Kidney capillary endothelial cell (primary cell): ENCODE data around the gene IVD.

ENCODE experiments used
- DNase-seq: peaks from one replicate; pipeline ENCODE4 v3.0.0-alpha.2; 2018; ENCODE audit warnings: low spot score

IVD gene

DNA sequence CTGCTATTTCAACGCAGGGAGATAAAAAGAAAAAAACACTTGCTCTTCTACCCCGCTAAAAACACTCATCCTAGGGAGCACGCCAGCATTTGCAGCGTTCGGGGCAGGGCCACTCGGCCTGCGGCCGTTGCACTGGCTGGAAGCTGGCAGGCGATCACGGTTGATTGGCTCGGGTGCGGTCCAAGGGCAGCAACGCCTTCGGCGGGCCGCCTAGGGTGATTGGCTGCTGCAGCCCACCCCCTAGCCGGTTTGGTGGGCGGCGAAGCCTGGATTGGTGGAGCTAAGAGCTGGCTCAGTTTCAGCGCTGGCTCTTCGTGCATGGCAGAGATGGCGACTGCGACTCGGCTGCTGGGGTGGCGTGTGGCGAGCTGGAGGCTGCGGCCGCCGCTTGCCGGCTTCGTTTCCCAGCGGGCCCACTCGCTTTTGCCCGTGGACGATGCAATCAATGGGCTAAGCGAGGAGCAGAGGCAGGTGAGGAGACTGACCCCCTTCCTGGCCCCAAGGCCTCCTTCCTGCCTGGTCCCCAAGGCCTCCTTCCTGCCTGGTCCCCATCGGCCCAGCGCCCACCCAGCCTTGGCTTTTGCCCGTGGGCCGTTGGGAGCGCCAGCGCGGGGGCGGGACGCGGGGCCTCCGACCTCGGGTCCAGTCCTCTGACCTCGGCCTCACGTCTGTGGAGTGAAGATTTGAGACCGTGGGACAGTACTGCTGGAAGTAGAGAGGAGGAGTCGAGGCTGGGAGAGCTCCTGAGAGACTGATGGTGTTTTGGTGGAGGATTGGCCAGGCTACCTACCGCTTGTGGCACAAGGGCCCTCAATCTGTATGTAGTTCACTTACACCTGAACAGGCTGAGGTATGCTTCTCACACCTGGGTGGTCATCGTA is at the start of gene IVD:
IVD (plus strand) TSS at position 295 of the 881 bp plus-strand sequence; CDS start at position 328, 33 bp downstream.
- DNase-seq = peak; percentile 93

DNA sequence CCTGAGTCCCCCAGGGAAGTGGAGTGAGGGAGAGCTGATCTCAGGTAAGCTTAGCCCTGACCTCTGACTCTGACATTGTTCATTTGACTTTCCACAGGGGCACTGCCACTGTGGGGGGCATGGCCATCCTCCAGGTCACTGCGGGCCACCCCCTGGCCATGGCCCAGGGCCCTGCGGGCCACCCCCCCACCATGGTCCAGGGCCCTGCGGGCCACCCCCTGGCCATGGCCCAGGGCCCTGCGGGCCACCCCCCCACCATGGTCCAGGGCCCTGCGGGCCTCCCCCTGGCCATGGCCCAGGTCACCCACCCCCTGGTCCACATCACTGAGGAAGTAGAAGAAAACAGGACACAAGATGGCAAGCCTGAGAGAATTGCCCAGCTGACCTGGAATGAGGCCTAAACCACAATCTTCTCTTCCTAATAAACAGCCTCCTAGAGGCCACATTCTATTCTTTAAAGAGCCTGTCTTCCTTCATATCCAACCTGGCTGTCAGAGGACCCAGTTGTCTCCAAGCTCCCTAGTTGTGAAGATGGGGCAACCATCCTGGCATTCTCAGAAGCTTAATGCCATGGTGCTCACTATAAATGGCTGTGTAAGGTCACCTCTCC is 49.5 kb upstream of the IVD start:
- DNase-seq = no peak

DNA sequence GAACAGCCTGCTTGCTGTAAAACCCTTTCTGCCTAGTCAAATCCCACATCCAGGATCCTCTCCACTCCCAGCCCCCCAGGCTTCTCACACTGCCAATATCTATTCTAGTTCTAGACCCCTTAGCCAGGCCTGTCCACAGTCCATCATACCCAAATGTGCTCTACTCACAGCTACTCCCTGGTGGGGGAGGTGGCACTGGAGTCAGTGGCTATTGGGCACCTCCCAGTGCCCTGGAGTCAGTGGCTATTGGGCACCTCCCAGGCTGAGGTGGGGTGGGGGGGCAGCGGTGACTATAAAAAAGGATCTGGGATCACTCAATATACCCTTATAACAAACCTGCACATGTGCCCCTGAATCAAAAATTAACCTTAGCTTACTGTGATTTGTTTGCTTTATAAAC is 48.3 kb upstream of the IVD start:
- DNase-seq = no peak

DNA sequence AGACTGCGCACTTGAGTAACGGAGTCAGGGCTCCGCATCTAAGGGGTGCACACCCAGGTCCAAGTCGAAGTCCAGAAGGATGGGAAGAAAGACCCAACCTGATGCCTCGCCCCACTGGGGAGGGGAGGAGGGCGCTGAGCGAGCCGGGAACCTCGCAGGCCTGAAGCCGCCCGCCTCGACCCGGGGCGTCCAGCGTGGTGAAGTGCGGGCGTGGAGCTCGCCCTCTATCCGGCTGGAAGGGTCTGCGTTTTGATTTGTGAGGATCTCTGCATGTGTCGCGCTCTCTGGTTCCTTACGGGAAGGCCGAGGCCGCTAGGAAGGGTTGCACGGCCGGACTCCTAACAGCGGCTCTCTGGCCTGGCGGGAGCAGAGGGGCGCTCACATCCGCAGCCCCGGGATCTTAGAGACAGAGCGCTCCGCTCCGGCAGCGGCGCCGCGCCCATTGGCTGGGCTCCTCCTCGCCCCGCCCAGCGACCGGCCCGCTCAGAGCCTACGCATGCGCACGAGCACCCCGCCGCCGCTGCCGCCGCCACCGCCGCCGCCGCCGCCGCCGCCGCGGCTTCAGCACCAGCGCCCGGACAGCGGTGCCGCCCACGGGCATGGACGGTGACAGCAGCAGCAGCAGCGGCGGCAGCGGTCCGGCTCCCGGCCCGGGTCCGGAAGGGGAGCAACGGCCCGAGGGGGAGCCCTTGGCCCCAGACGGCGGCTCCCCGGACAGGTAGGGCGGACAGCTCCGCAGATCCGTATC is 47.7 kb upstream of the IVD start, which contains the start of gene DISP2:
DISP2 (plus strand) TSS at position 497 of the 748 bp plus-strand sequence; CDS start at position 600, 103 bp downstream.
- peak; percentile 83 for DNase-seq

DNA sequence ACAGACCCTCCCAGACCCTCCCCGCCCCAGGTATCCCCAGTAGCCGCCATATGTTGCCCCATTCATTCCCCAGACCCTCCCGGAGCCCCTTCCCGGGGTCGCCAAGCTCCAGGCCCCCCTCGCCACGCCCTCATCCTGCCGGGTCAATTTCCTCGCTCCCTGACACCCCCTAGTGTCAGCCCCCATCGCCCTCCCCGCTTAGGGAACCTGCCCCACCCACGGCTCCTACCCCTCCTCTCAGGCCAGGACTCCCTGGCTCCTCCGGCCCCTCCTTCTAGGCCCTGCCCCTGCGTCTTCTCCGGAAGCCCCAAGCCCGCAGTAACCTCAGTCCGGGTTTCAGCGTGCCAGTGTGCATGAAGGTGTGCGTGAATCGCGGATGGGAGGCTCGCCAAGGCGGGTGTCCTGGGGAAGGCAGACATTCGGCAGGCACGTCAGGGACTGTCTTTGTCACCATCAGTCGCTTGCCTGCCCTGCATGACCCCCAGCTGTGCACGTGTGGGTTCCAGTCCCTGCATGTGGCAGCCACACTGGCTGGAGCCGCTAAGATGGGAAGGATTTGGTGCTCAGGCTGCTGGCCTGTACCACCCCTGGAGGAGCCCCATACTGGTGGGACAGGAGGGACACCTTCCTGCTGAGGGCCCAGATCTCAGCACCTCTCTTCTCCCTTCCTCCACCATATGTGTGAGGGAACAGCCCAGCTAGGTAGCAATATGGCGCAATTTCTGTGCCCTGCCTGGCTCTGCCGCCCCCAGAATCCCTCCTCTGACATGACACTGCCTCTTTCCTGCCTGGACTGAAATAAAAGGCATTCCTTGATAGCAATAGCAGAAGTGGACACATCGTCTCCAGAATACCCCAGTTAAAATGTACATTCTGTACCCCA is 46.9 kb upstream of the IVD start:
- no peak for DNase-seq

DNA sequence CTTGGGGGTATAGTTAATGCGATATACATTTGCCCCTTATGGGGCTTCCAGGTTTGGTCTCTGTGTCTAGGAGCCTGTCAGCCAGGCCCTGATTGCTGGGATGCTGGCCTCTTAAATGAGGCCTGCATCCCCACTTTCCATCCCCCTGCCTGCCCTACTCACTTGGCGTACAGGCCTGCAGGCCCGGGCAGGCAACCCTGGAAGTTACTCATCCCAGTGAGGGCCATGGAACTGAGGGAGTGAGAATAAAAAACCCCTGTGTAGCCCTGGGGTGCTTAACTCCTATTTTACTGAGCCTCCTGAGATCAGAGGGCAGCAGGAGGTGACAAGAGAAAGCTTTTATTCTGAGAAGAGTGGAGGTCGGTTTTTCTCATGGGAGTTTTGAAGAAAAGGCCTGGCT is 45.6 kb upstream of the IVD start:
- no peak for DNase-seq

DNA sequence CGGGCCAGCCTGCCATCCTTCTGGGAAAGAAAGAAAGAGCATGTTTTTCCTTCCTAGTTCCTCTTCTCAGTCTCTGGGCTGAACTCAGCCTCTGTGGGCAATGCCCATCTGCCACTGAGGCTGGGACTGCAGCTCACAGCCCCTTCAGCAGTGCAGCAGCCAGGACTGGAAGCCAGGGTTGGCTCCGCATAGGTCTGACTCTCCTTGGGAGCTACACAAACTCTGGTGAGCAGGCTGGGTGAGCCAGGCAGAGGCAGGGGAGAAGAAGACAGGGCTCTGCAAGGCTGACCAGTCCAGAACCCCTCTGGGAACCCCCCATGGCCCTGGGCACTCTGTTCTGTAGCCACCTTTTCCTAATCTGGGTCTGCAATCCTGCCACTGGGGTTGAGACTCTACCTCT is 44.0 kb upstream of the IVD start:
- DNase-seq = no peak

DNA sequence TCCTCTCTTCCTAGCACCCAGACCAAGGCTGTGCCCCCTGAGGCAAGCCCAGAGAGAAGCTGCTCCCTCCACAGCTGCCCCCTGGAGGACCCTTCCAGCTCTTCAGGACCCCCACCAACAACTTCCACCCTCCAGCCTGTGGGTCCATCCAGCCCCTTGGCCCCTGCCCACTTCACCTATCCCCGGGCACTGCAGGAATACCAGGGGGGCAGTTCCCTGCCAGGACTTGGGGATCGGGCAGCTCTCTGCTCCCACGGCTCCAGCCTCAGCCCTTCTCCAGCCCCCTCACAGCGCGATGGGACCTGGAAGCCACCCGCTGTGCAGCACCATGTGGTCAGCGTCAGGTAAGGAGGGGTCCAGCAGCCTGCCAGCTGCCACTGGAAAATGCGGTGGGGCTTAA is 42.0 kb upstream of the IVD start:
- DNase-seq = no peak

DNA sequence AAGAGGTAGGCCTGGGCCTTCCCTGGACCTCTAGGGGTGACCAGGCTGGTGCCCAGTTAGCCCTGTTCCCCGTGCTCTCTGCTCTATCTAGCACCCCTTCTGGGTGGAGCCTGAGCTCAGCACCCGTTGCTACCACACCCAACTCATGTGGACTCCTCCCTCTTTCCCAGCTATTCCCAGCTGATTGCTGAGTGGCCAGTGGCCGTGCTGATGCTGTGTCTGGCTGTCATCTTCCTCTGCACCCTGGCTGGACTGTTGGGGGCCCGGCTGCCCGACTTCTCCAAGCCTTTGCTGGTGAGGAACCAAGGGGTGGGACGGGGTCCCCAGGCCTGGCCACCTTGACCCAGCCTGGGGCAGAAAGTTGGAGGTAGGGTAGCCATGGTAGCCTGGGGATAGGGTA is 41.3 kb upstream of the IVD start:
- no peak for DNase-seq

DNA sequence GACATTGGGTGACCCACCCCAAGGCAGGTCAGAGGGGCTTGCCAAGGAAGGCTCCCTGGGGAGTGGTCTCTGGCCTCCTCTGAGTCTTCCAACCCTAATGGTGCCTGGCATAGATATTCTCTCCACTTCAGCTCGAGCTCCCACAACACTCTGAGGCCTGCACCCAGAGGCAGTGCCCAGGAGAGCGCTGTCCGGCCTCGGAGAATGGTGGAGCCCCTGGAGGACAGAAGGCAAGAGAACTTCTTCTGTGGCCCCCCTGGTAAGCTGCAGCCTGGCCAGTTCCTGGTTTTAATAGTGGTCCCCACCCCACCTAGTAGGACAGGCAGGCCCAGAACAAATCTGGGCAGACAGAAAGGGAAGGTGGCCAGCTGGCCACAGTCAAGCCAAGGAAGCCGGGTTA is 40.6 kb upstream of the IVD start:
- DNase-seq = no peak

DNA sequence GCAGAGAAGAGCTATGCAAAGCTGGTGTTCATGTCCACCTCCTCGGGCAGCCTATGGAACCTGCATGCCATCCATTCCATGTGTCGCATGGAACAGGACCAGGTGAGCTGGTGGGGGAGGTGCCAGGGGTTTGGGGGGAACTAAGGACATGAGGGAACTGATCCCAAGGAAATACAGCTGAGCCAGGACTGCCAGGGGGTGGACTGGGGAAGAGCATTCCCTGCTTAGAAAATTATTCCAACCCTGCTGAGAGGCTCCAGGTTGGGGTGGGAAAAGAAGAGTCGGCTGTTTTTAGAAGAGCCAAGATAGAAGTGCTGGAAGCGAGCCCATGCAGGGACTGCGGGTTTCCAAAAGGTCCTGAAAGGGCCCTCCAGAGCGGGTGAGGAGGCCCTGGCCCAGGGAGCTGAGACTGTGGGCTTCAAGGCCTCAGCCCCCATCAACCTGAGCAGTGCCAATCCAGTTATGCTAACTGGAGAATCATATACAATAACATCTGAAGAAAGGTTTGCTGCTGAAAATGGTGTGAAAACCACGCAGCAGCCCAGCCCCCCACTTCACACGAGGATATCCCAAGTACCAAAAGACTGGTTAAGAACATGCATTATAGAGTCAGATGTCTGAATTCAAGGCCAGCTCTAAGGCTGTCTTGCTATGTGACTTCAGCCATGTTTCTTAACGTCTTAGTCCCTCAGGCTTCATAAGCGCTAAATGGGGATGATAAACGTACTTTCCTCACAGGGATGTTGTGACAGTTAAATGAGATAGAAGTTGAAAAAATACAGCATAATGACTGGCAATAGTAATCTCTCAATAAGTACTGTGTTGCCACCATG is 39.8 kb upstream of the IVD start:
- DNase-seq = no peak

DNA sequence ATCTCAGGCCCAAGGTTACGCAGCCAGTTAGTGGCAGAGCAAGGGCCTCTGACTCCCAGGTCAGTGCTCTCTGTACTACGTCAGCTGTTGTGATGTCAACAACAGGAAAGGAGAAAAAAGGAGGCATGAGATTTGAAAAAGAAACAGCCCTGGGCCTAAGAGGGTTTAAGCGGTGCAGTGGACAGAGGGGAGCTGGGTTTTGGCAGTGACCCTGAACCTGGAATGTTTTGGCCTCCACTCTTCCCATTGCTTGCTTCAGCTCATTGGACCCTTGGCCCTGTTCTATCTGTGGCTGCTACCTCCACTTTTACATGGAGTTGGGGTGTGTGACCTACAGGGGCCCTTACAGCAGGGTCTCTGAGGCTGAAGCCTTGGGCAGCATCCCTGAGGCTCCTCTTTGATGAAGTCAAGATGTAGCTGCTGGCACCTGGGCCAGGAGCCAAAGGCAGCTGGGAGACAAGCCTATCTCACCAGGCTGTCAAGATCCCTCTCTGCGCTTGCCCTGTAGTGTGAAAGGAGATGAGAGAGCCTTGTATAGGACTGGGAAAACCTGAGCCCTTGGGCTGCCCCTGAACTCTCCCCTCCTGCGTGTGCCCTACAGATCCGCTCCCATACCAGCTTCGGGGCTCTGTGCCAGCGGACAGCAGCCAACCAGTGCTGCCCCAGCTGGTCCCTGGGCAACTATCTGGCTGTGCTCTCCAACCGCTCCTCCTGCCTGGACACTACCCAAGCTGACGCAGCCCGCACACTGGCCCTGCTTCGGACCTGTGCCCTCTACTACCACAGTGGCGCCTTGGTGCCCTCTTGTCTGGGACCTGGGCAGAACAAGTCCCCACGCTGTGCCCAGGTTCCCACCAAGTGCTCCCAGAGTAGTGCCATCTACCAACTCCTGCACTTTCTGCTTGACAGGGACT is 38.9 kb upstream of the IVD start:
- DNase-seq = no peak

DNA sequence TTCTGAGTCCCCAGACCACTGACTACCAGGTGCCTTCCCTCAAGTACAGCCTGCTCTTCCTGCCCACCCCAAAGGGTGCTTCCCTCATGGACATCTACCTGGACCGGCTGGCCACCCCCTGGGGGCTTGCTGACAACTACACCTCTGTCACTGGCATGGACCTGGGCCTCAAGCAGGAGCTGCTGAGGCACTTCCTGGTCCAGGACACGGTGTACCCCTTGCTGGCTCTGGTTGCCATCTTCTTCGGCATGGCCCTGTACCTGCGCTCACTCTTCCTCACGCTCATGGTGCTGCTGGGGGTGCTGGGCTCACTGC is 38.3 kb upstream of the IVD start:
- DNase-seq = no peak

DNA sequence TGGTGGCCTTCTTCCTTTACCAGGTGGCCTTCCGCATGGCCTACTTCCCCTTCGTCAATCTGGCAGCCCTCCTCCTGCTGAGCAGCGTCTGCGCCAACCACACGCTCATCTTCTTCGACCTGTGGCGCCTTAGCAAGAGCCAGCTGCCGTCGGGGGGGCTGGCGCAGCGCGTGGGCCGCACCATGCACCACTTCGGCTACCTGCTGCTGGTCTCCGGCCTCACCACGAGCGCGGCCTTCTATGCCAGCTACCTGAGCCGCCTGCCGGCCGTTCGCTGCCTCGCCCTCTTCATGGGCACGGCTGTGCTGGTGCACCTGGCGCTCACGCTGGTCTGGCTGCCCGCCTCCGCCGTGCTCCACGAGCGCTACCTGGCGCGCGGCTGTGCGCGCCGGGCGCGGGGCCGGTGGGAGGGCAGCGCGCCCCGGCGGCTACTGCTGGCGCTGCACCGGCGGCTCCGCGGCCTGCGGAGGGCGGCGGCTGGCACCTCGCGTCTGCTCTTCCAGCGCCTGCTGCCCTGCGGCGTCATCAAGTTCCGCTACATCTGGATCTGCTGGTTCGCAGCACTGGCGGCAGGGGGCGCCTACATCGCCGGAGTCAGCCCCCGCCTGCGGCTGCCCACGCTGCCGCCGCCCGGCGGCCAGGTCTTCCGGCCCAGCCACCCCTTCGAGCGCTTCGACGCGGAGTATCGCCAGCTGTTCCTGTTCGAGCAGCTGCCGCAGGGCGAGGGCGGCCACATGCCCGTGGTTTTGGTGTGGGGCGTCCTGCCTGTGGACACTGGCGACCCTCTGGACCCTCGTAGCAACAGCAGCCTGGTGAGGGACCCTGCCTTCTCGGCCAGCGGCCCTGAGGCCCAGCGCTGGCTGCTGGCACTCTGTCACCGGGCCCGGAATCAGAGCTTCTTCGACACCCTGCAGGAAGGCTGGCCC is 37.6 kb upstream of the IVD start:
- peak; percentile 91 for DNase-seq

DNA sequence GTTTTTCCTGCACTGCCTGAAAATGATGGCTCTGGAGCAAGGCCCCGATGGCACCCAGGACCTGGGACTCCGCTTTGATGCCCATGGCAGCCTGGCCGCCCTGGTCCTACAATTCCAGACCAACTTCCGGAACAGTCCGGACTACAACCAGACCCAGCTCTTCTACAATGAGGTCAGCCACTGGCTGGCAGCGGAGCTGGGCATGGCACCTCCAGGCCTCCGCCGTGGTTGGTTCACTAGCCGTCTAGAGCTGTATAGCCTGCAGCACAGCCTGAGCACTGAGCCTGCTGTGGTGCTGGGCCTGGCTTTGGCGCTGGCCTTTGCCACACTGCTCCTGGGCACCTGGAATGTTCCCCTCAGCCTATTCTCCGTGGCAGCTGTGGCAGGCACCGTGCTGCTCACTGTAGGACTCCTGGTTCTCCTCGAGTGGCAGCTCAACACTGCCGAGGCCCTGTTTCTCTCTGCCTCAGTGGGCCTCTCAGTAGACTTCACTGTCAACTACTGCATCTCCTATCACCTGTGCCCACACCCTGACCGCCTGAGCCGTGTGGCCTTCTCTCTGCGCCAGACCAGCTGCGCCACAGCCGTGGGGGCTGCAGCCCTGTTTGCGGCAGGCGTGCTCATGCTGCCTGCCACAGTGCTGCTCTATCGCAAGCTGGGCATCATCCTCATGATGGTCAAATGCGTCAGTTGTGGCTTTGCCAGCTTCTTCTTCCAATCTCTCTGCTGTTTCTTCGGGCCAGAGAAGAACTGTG is 36.7 kb upstream of the IVD start:
- no peak for DNase-seq

DNA sequence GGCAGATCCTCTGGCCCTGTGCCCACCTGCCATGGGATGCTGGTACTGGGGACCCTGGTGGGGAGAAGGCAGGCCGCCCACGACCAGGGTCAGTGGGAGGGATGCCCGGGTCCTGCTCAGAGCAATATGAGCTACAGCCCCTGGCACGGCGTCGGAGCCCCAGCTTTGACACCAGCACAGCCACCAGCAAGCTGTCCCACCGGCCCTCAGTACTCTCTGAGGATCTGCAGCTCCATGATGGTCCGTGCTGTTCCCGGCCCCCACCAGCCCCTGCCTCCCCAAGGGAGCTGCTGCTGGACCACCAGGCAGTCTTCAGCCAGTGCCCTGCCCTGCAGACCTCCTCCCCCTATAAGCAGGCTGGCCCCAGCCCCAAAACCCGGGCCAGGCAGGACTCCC is 36.1 kb upstream of the IVD start:
- no peak for DNase-seq

DNA sequence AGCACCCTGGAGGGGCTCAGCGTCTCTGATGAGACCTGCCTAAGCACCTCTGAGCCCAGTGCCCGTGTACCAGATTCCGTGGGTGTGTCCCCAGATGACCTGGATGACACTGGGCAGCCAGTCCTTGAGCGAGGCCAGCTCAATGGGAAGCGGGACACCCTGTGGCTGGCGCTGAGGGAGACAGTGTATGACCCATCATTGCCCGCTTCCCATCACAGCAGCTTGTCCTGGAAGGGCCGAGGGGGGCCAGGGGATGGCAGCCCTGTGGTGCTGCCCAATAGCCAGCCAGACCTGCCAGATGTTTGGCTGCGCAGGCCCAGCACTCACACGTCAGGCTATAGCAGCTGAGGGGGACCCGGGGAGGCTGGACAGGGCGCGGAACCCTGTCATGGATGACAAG is 35.6 kb upstream of the IVD start:
- no peak for DNase-seq

DNA sequence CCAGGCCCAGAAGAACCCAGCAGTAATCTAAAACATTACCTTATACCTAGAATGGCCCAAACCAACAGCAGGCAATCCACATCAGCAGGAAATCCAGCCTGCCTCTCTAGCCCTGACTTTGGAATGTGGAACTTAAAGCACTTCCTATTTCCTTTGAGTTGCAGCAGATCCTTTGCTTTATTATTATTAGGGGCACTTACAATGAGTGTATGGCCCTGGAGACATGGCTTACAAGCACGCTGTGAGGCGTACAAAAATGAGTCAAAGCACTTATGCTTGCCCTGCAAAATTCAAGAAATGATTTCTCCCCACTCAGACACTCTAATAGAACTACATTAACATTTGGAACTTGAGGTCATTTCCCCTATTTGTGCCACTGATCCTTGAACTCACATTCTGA is 32.6 kb upstream of the IVD start:
- peak; percentile 94 for DNase-seq
